Measurements from ENCODE around the gene UTP11.
A peak's percentile ranks its signal among the peaks of the same experiment; 100 is the strongest.

Gene UTP11

GRCh38 chr1:38009841-38010180 lies 2.7 kb upstream of the UTP11 start:
- Mint-ChIP-seq H3K4me1 (peaks cover 17 to 29% of the 10 kb centered on the region in 2 donors), H3K27ac (peak overlapping the region; percentile 71), H3K4me3 (no peak overlapping the region)

GRCh38 chr1:38013227-38013622 lies 691 bp downstream of the UTP11 start:
- DNase-seq (no peak), ATAC-seq (replicated peaks) (no peak)
- Mint-ChIP-seq H3K27me3 (no peaks in the 10 kb centered on the region), H3K27ac (peak overlapping the region; percentile 98), H3K4me1 (peaks cover 23 to 34% of the 10 kb centered on the region in 2 donors), H3K9me3 (peaks cover 0 to 4% of the 10 kb centered on the region in 2 donors), H3K4me3 (peak overlapping the region; percentile 89 to 99), H3K36me3 (peaks cover 2 to 29% of the 10 kb centered on the region in 2 donors)

More at GRCh38 chr1:38009841-38010180, 2.7 kb upstream of the UTP11 start:
- Mint-ChIP-seq H3K9me3 (peaks cover 0 to 4% of the 10 kb centered on the region in 2 donors), H3K36me3 (peaks cover 0 to 18% of the 10 kb centered on the region in 2 donors), H3K27me3 (no peaks in the 10 kb centered on the region)
- DNase-seq (no peak), ATAC-seq (replicated peaks) (no peak)

DNA sequence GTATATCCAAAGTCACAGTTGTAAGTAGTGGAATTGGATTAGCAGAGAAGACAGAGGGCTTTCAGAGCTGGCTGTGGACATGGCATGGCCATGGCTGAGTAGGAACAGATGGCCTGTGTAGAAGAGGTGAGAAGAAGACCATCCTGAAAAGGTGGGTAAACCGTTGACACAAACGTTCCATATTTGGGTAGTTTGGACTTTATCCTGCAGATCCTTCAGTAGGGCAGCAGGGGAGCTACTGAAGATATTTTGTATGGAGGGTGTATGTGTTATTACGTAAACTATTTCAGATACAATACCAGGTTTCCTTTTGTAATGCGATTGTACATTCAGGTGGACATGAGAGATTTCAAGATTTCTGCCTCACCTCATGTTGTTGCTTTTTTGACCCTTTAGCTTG lies 1.6 kb downstream of the UTP11 start:
- DNase-seq (no peak), ATAC-seq (replicated peaks) (no peak)
- Mint-ChIP-seq H3K9me3 (peaks cover 0 to 4% of the 10 kb centered on the region in 2 donors), H3K27ac (peak overlapping the region; percentile 69), H3K36me3 (peaks cover 10 to 39% of the 10 kb centered on the region in 2 donors), H3K4me3 (peak overlapping the region in 1 of 2 donors; percentile 99), H3K4me1 (peaks cover 20 to 29% of the 10 kb centered on the region in 2 donors), H3K27me3 (no peaks in the 10 kb centered on the region)

- DNase-seq: no peak
- peaks cover 18 to 24% of the 10 kb centered on the region in 2 donors for H3K4me1 Mint-ChIP-seq
- no peak for ATAC-seq (replicated peaks)
- H3K27me3 Mint-ChIP-seq: no peaks in the 10 kb centered on the region
- H3K4me3 Mint-ChIP-seq: no peak overlapping the region
- peaks cover 0 to 4% of the 10 kb centered on the region in 2 donors for H3K9me3 Mint-ChIP-seq
- H3K27ac Mint-ChIP-seq: no peak overlapping the region
- H3K36me3 Mint-ChIP-seq: peaks cover 11 to 39% of the 10 kb centered on the region in 2 donors
Measured at GRCh38 chr1:38014724-38015424, 2.3 kb downstream of the UTP11 start.

GRCh38 chr1:38015978-38016725 lies 3.6 kb downstream of the UTP11 start:
- H3K36me3 Mint-ChIP-seq: peaks cover 11 to 39% of the 10 kb centered on the region in 2 donors
- no peaks in the 10 kb centered on the region for H3K27me3 Mint-ChIP-seq
- no peak overlapping the region for H3K4me3 Mint-ChIP-seq
- peaks cover 18 to 23% of the 10 kb centered on the region in 2 donors for H3K4me1 Mint-ChIP-seq
- ATAC-seq (replicated peaks) (no peak), DNase-seq (no peak)
- peaks cover 0 to 4% of the 10 kb centered on the region in 2 donors for H3K9me3 Mint-ChIP-seq
- H3K27ac Mint-ChIP-seq: peak overlapping the region; percentile 83

DNA sequence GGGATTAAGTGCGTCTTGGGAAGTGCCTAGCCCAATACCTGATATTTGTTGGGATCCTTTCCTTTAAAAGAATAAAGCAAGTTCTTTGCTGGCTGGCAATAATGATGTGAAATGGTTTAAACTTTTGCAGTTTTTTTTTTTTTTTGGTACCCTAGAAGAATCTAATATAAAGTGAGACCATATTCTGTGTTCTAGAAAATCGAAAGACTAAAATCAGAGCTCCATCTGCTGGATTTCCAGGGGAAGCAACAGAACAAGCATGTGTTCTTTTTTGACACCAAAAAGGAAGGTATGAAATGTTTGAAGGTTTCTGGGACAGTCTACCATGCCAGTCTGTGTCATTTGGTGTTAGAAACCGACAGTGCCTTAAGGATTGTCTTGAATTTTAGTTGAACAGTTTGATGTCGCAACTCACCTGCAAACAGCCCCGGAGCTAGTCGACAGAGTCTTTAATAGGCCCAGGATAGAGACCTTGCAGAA lies 6.4 kb downstream of the UTP11 start:
- no peak overlapping the region for H3K4me3 Mint-ChIP-seq
- H3K9me3 Mint-ChIP-seq: no peaks in the 10 kb centered on the region
- H3K4me1 Mint-ChIP-seq: peaks cover 9% of the 10 kb centered on the region in 2 donors
- peaks cover 20 to 37% of the 10 kb centered on the region in 2 donors for H3K36me3 Mint-ChIP-seq
- no peak overlapping the region for H3K27ac Mint-ChIP-seq
- ATAC-seq (replicated peaks): peak in 1 of 2 donors; percentile 57
- H3K27me3 Mint-ChIP-seq: no peaks in the 10 kb centered on the region
- DNase-seq: no peak

GRCh38 chr1:38020396-38020795 lies 7.9 kb downstream of the UTP11 start:
- H3K4me3 Mint-ChIP-seq: no peak overlapping the region
- ATAC-seq (replicated peaks) (no peak), DNase-seq (no peak)
- H3K9me3 Mint-ChIP-seq: no peaks in the 10 kb centered on the region
- H3K27ac Mint-ChIP-seq: no peak overlapping the region
- H3K27me3 Mint-ChIP-seq: no peaks in the 10 kb centered on the region
- H3K4me1 Mint-ChIP-seq: peaks cover 5 to 6% of the 10 kb centered on the region in 2 donors
- peaks cover 26 to 45% of the 10 kb centered on the region in 2 donors for H3K36me3 Mint-ChIP-seq

DNA sequence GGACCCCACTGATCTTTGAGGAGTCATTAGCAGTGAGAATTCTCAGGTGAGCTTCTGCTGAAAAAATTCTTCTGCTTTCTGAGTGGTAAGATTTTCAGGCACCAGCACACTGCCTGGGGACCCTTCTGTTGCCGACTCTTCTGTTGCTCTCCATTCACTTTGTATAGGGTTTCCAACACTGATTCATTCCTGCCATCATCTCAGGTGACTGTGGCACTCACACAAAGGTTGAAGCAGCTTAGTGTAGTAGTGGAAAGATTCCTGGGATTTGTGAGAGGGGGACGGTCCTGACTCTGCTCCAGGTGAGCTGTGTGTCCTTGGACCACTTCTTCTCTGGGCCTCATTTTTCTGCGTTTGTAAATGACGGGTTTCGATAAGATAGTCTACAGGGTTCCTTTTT lies 9.4 kb downstream of the UTP11 start:
- peaks cover 26 to 52% of the 10 kb centered on the region in 2 donors for H3K36me3 Mint-ChIP-seq
- DNase-seq: no peak
- H3K4me3 Mint-ChIP-seq: no peak overlapping the region
- H3K4me1 Mint-ChIP-seq: peaks cover 9 to 11% of the 10 kb centered on the region in 2 donors
- no peaks in the 10 kb centered on the region for H3K9me3 Mint-ChIP-seq
- no peak for ATAC-seq (replicated peaks)
- no peaks in the 10 kb centered on the region for H3K27me3 Mint-ChIP-seq
- no peak overlapping the region for H3K27ac Mint-ChIP-seq

GRCh38 chr1:38022810-38023209 lies 10.3 kb downstream of the UTP11 start:
- DNase-seq (no peak), ATAC-seq (replicated peaks) (no peak)
- Mint-ChIP-seq H3K27ac (no peak overlapping the region), H3K4me1 (peaks cover 17 to 18% of the 10 kb centered on the region in 2 donors), H3K27me3 (no peaks in the 10 kb centered on the region), H3K4me3 (no peak overlapping the region), H3K36me3 (peaks cover 28 to 48% of the 10 kb centered on the region in 2 donors), H3K9me3 (no peaks in the 10 kb centered on the region)

GRCh38 chr1:38025233-38025632 lies 12.7 kb downstream of the UTP11 start:
- Mint-ChIP-seq H3K9me3 (no peaks in the 10 kb centered on the region), H3K36me3 (peaks cover 19 to 38% of the 10 kb centered on the region in 2 donors), H3K4me1 (peaks cover 35 to 42% of the 10 kb centered on the region in 2 donors), H3K27me3 (no peaks in the 10 kb centered on the region), H3K27ac (peak overlapping the region; percentile 31), H3K4me3 (no peak overlapping the region)
- no peak for DNase-seq
- no peak for ATAC-seq (replicated peaks)

GRCh38 chr1:38025664-38026063 lies 13.1 kb downstream of the UTP11 start:
- ATAC-seq (replicated peaks): no peak
- H3K27ac Mint-ChIP-seq: peak overlapping the region; percentile 31
- peaks cover 40 to 46% of the 10 kb centered on the region in 2 donors for H3K4me1 Mint-ChIP-seq
- DNase-seq: no peak
- peaks cover 0 to under 1% of the 10 kb centered on the region in 2 donors for H3K27me3 Mint-ChIP-seq
- no peak overlapping the region for H3K4me3 Mint-ChIP-seq
- no peaks in the 10 kb centered on the region for H3K9me3 Mint-ChIP-seq
- peaks cover 19 to 38% of the 10 kb centered on the region in 2 donors for H3K36me3 Mint-ChIP-seq

- peak overlapping the region; percentile 39 for H3K27ac Mint-ChIP-seq
- ATAC-seq (replicated peaks) (no peak), DNase-seq (no peak)
- H3K9me3 Mint-ChIP-seq: no peaks in the 10 kb centered on the region
- H3K4me3 Mint-ChIP-seq: no peak overlapping the region
- H3K4me1 Mint-ChIP-seq: peaks cover 46 to 56% of the 10 kb centered on the region in 2 donors
- peaks cover 4 to 10% of the 10 kb centered on the region in 2 donors for H3K27me3 Mint-ChIP-seq
- H3K36me3 Mint-ChIP-seq: peaks cover 19 to 38% of the 10 kb centered on the region in 2 donors
Measured at GRCh38 chr1:38026592-38027200, 14.2 kb downstream of the UTP11 start.

GRCh38 chr1:38027201-38028104 lies 14.9 kb downstream of the UTP11 start:
- Mint-ChIP-seq H3K9me3 (no peaks in the 10 kb centered on the region), H3K4me3 (peak overlapping the region in 1 of 2 donors; percentile 39), H3K36me3 (peaks cover 14 to 32% of the 10 kb centered on the region in 2 donors), H3K4me1 (peaks cover 47 to 58% of the 10 kb centered on the region in 2 donors), H3K27ac (peak overlapping the region; percentile 75), H3K27me3 (peaks cover 5 to 13% of the 10 kb centered on the region in 2 donors)
- ATAC-seq (replicated peaks) (no peak), DNase-seq (no peak)

Measured in stimulated activated naive B cell treated with anti-CD40 and anti-IgM and Interleukin-4, amounts not matched to agents 10 μg/mL and 1 μg/mL and 100 μg/mL, for 72 hours (primary cell).